Uterus (tissue), 4 donors: ENCODE measurements around the gene PSMD5. TPM values are rescaled to one million over a fixed set of nuclear protein-coding genes. Genes with fewer than 3 reads are reported as not detected.

ENCODE experiments used
- DNase-seq, 2 donors: peaks; one replicate each; pipeline ENCODE4 v3.0.0-alpha.2; 2019 to 2020
- H3K27ac ChIP-seq, 2 donors: fragments of 200-600 bp; sonication (generic); 1 replicate in 1 of 2; 2 replicates in 1 of 2; pipeline ENCODE4 v1.5.1; 2016 to 2018
- H3K27me3 ChIP-seq, 2 donors: fragments of 200-600 bp; sonication (generic); one replicate each; pipeline ENCODE4 v1.5.1; 2018 to 2019; ENCODE audit warnings: control low read depth in 1 of 2
- H3K36me3 ChIP-seq, 2 donors: fragments of 200-600 bp; sonication (generic); one replicate each; pipeline ENCODE4 v1.5.1; 2019; ENCODE audit warnings: control low read depth in 1 of 2
- H3K4me1 ChIP-seq, 2 donors: fragments of 200-600 bp; sonication (generic); one replicate each; pipeline ENCODE4 v1.5.1; 2018 to 2019; ENCODE audit warnings: control low read depth in 1 of 2
- H3K4me3 ChIP-seq, 2 donors: fragments of 200-600 bp; sonication (generic); 1 replicate in 1 of 2; 2 replicates in 1 of 2; pipeline ENCODE4 v1.5.1; 2018 to 2019; ENCODE audit warnings: mild to moderate bottlenecking in 1 of 2
- H3K9me3 ChIP-seq, 2 donors: fragments of 200-600 bp; sonication (generic); one replicate each; pipeline ENCODE4 v1.5.1; 2019; ENCODE audit warnings: control low read depth in 1 of 2
- POLR2A ChIP-seq, 2 donors: fragments of 450-650 bp; IDR thresholded peaks; one replicate each; pipeline ENCODE4 v1.6.1; 2016; ENCODE audit warnings: antibody characterized with exemption in 2 of 2, mild to moderate bottlenecking in 1 of 2, moderate library complexity in 1 of 2
- intact Hi-C: fragments of 100-400 bp; cut with DNase I; formaldehyde crosslinking; loops from one replicate; pipeline ENCODE4 v1.15.1; 2023; ENCODE audit warnings: low total_unique reads
- total RNA-seq, 4 donors: library from RNA; depleted of rRNA in 3 of 4; stranded (reverse); fragments of >200 nt in 3 of 4; gene quantifications; one replicate each; pipeline versions ENCODE4 v1.1.0 to v1.2.4, GENCODE V29; 2014 to 2023
- TF ChIP-seq, protein P1 (sequence below), 4 experiments: fragments of 200-600 bp in 2 of 4; fragments of 450-650 bp in 2 of 4; sonication (generic) in 2 of 4; IDR thresholded peaks; one replicate each; pipeline ENCODE4 v1.5.1; 2016 to 2019; ENCODE audit warnings: antibody characterized with exemption in 4 of 4, mild to moderate bottlenecking in 2 of 4, moderate library complexity in 1 of 4
- donor health status: DM: yes; HTN: yes; CAD: no.

PSMD5 gene
- total RNA-seq, 4 donors from 2014 or later, result 20.9 to 181 (median 49.0) TPM

DNA sequence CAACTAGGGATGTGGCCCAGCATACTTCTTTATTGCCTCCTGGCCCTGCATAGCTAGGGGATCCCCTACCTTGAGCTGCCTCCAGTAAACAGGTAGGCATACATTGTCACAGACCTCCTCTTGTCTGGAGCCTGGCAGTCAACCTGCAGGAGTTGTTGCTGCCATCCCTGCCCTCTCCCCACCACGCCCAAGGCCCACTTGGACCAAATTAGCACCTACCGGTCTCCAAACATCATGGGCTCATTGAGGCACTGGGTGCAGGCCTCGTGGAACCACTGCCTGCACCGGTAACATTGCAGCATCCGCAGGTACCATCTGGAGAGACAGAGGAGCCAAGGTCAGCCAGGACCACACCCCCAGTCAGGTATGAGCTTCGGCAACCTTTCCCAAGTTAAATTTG, 23.9 kb upstream of the PSMD5 start:
- DNase-seq, result no peak
- Histone ChIP-seq H3K27ac (no peak overlapping the region), H3K36me3 (no peaks in the 10 kb centered on the region), H3K27me3 (no peaks in the 10 kb centered on the region), H3K9me3 (no peaks in the 10 kb centered on the region), H3K4me1 (no peaks in the 10 kb centered on the region), H3K4me3 (no peak overlapping the region)
- TF ChIP-seq, protein P1, sequence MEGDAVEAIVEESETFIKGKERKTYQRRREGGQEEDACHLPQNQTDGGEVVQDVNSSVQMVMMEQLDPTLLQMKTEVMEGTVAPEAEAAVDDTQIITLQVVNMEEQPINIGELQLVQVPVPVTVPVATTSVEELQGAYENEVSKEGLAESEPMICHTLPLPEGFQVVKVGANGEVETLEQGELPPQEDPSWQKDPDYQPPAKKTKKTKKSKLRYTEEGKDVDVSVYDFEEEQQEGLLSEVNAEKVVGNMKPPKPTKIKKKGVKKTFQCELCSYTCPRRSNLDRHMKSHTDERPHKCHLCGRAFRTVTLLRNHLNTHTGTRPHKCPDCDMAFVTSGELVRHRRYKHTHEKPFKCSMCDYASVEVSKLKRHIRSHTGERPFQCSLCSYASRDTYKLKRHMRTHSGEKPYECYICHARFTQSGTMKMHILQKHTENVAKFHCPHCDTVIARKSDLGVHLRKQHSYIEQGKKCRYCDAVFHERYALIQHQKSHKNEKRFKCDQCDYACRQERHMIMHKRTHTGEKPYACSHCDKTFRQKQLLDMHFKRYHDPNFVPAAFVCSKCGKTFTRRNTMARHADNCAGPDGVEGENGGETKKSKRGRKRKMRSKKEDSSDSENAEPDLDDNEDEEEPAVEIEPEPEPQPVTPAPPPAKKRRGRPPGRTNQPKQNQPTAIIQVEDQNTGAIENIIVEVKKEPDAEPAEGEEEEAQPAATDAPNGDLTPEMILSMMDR (IDR thresholded peaks at IDR 0.05), result no peak
- no peak for TF ChIP-seq POLR2A (IDR thresholded peaks at IDR 0.05)
- intact Hi-C loops, result no loop called here

DNA sequence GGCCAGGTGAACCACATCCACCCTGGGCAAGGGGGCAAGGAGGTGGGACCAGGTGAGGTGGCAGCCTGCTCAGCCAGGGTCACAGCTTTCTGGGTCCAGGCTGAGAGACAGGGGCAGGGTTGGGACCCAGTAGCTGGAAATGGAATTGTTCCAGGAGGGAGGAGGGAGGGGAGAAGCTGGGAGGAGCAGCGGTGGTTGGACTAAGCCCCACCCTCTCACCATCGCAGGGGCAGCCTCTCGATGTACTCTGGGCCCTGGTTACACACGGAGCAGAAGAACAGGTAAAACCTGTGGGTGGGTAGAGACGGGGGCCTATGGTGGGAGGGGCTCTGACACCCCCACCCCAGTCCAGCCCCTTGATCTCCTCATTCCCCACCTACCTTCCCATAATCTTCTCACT, 23.1 kb upstream of the PSMD5 start:
- TF ChIP-seq POLR2A (IDR thresholded peaks at IDR 0.05), result no peak
- TF ChIP-seq, protein P1 (IDR thresholded peaks at IDR 0.05), result no peak
- Histone ChIP-seq H3K27ac (no peak overlapping the region), H3K27me3 (no peaks in the 10 kb centered on the region), H3K4me3 (no peak overlapping the region), H3K4me1 (no peaks in the 10 kb centered on the region), H3K36me3 (no peaks in the 10 kb centered on the region), H3K9me3 (no peaks in the 10 kb centered on the region)
- intact Hi-C loops, result no loop called here
- no peak for DNase-seq

DNA sequence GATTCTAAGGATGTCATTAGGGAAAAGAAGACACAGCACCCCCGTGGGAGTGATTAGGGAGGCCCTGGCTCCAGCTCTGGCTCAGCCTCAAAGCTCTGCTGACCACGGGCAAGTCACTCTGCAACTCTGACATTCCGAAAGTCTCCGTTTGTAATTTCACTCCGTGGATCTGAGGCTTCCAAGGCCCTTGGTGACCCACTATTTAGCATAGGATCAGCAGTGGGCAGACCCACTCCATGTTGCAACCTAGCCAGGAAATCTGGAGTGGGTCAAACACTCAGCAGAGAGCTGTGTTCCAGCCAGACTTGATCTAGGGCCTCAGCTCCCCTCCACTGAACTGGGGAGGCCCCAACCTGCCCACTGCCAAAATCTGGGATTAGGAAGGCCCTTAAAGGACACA, 22.5 kb upstream of the PSMD5 start:
- H3K36me3 ChIP-seq, result no peaks in the 10 kb centered on the region
- no peak for DNase-seq
- TF ChIP-seq POLR2A (IDR thresholded peaks at IDR 0.05), result no peak
- TF ChIP-seq, protein P1 (IDR thresholded peaks at IDR 0.05), result no peak
- no peaks in the 10 kb centered on the region for H3K4me1 ChIP-seq
- intact Hi-C loops, result no loop called here
- H3K27me3 ChIP-seq, result no peaks in the 10 kb centered on the region
- no peak overlapping the region for H3K4me3 ChIP-seq
- no peak overlapping the region for H3K27ac ChIP-seq
- no peaks in the 10 kb centered on the region for H3K9me3 ChIP-seq

DNA sequence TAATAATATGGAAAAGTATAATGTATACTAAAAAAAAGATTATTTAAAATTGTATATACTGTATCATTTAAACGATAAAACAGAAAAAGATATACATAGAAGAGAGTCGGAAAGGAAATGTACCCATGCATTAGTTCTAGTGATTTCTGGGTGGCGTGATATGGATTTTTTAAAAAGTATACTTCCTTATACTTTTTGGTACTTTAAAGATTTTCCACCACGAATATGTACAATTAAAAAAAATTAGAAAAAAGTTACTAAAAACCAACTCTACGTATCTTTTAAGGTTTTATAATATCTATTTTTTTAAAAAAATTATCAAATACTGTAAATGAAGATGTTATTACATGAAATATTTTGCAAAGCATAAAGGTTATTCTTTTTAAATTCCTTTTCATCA, 22.0 kb upstream of the PSMD5 start:
- no peak for DNase-seq
- Histone ChIP-seq H3K27me3 (no peaks in the 10 kb centered on the region), H3K4me1 (no peaks in the 10 kb centered on the region), H3K27ac (no peak overlapping the region), H3K9me3 (no peaks in the 10 kb centered on the region), H3K36me3 (no peaks in the 10 kb centered on the region), H3K4me3 (no peak overlapping the region)
- TF ChIP-seq, protein P1 (IDR thresholded peaks at IDR 0.05), result no peak
- no peak for TF ChIP-seq POLR2A (IDR thresholded peaks at IDR 0.05)
- intact Hi-C loops, result no loop called here

DNA sequence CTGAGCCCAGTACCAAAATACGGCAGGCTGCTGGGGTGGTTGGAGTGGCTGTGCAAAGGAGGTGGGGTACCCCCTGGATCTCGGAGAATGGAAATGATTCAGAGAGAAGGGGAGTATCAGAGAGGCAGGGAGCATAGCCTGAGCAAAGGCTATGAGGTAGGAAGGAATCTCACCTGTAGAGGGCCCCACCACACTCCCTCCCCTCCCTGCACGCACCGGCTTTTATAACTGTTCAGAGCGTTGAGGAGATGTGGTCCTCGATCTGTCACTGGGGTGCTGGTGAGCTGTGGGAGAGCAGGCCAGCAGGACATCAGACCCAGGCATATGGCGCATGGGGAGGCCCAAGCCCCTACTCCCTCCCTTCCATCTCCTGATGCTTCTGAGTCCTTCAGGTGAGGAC, 21.1 kb upstream of the PSMD5 start:
- no peaks in the 10 kb centered on the region for H3K36me3 ChIP-seq
- no peak overlapping the region for H3K4me3 ChIP-seq
- TF ChIP-seq POLR2A (IDR thresholded peaks at IDR 0.05), result no peak
- TF ChIP-seq, protein P1 (IDR thresholded peaks at IDR 0.05), result no peak
- no peak for DNase-seq
- no peaks in the 10 kb centered on the region for H3K27me3 ChIP-seq
- no peaks in the 10 kb centered on the region for H3K9me3 ChIP-seq
- H3K27ac ChIP-seq, result no peak overlapping the region
- intact Hi-C loops, result no loop called here
- H3K4me1 ChIP-seq, result no peaks in the 10 kb centered on the region
